ENCODE data around the gene CEP295NL. TPM values are rescaled to one million over a fixed set of nuclear protein-coding genes. Genes with fewer than 3 reads are reported as not detected.

CEP295NL gene
- total RNA-seq, 1 donor from 2014 or later = 1.3 TPM

- Mint-ChIP-seq H3K27ac (ENCODE audit: unreplicated experiment) (peak overlapping the region; percentile 99), H3K9me3 (ENCODE audit: low read depth) (no peaks in the 10 kb centered on the region), H3K4me1 (ENCODE audit: low read depth) (peaks cover 33% of the 10 kb centered on the region), H3K36me3 (ENCODE audit: low read depth) (peaks cover 12% of the 10 kb centered on the region), H3K27me3 (ENCODE audit: low read depth) (no peaks in the 10 kb centered on the region), H3K4me3 (ENCODE audit: unreplicated experiment) (no peak overlapping the region)
- no peak for TF ChIP-seq CTCF (IDR thresholded peaks at IDR 0.05)
- no peak for DNase-seq (ENCODE audit: low spot score)
Measured at GRCh38 chr17:78861229-78861628, 41.8 kb downstream of the CEP295NL start.

- Mint-ChIP-seq H3K4me3 (ENCODE audit: unreplicated experiment) (no peak overlapping the region), H3K27me3 (ENCODE audit: low read depth) (no peaks in the 10 kb centered on the region), H3K36me3 (ENCODE audit: low read depth) (peaks cover 17% of the 10 kb centered on the region), H3K9me3 (ENCODE audit: low read depth) (no peaks in the 10 kb centered on the region), H3K4me1 (ENCODE audit: low read depth) (peaks cover 23% of the 10 kb centered on the region), H3K27ac (ENCODE audit: unreplicated experiment) (no peak overlapping the region)
- no peak for TF ChIP-seq CTCF (IDR thresholded peaks at IDR 0.05)
- DNase-seq (ENCODE audit: low spot score) = no peak
Measured at GRCh38 chr17:78859051-78859450, 44.0 kb downstream of the CEP295NL start.

- Mint-ChIP-seq H3K4me1 (ENCODE audit: low read depth) (peaks cover 14% of the 10 kb centered on the region), H3K27ac (ENCODE audit: unreplicated experiment) (no peak overlapping the region), H3K27me3 (ENCODE audit: low read depth) (no peaks in the 10 kb centered on the region), H3K4me3 (ENCODE audit: unreplicated experiment) (no peak overlapping the region), H3K9me3 (ENCODE audit: low read depth) (no peaks in the 10 kb centered on the region), H3K36me3 (ENCODE audit: low read depth) (peaks cover 19% of the 10 kb centered on the region)
- no peak for DNase-seq (ENCODE audit: low spot score)
- TF ChIP-seq CTCF (IDR thresholded peaks at IDR 0.05) = no peak
Measured at GRCh38 chr17:78857266-78857665, 45.7 kb downstream of the CEP295NL start.

- Mint-ChIP-seq H3K27me3 (ENCODE audit: low read depth) (no peaks in the 10 kb centered on the region), H3K36me3 (ENCODE audit: low read depth) (peaks cover 18% of the 10 kb centered on the region), H3K4me3 (ENCODE audit: unreplicated experiment) (no peak overlapping the region), H3K27ac (ENCODE audit: unreplicated experiment) (no peak overlapping the region), H3K4me1 (ENCODE audit: low read depth) (no peaks in the 10 kb centered on the region), H3K9me3 (ENCODE audit: low read depth) (no peaks in the 10 kb centered on the region)
- no peak for TF ChIP-seq CTCF (IDR thresholded peaks at IDR 0.05)
- DNase-seq (ENCODE audit: low spot score) = no peak
Measured at GRCh38 chr17:78855561-78856165, 47.3 kb downstream of the CEP295NL start.

- Mint-ChIP-seq H3K27ac (ENCODE audit: unreplicated experiment) (peak overlapping the region; percentile 36), H3K4me3 (ENCODE audit: unreplicated experiment) (no peak overlapping the region), H3K4me1 (ENCODE audit: low read depth) (no peaks in the 10 kb centered on the region), H3K9me3 (ENCODE audit: low read depth) (no peaks in the 10 kb centered on the region), H3K27me3 (ENCODE audit: low read depth) (no peaks in the 10 kb centered on the region), H3K36me3 (ENCODE audit: low read depth) (peaks cover 17% of the 10 kb centered on the region)
- no peak for DNase-seq (ENCODE audit: low spot score)
- no peak for TF ChIP-seq CTCF (IDR thresholded peaks at IDR 0.05)
Measured at GRCh38 chr17:78854508-78854907, 48.5 kb downstream of the CEP295NL start.
